GM08714 (cell line): ENCODE results near the gene ELAPOR1.

ENCODE experiments used
- H3K4me3 ChIP-seq: fragments of 200-500 bp; sonication (Bioruptor generic); 2 replicates; pipeline ENCODE4 v1.5.1; 2014; ENCODE audit warnings: mild to moderate bottlenecking, low read length, inconsistent platforms
- ZNF274 ChIP-seq: IDR thresholded peaks from 2 replicates; pipeline ENCODE4 v1.6.1; 2012; ENCODE audit warnings: mild to moderate bottlenecking, low read depth, low read length

ELAPOR1 gene

GRCh38 chr1:109162626-109163025 lies 48.7 kb downstream of the ELAPOR1 start:
- H3K4me3 ChIP-seq: no peak overlapping the region; the same call in 1 of the 2 replicates
- TF ChIP-seq ZNF274: no peak

GRCh38 chr1:109163551-109163950 lies 49.6 kb downstream of the ELAPOR1 start:
- TF ChIP-seq ZNF274: no peak
- no peak overlapping the region for H3K4me3 ChIP-seq
